GM18498 (cell line): Measurements from ENCODE around the gene PLBD1.

ENCODE experiments used
- ATAC-seq: cut with Tn5 transposase; IDR thresholded peaks from one replicate; pipeline ENCODE4 v1.9.1; 2021; ENCODE audit warnings: mild to moderate bottlenecking, moderate library complexity; ENCODE audit not compliant: unreplicated experiment

Gene PLBD1

GRCh38 chr12:14567351-14568162 is at the start of gene PLBD1:
Gene PLBD1, minus strand, starts transcription at chr12:14567883. Its CDS starts 187 bp downstream, at chr12:14567696.
- ATAC-seq: peak; percentile 64

- ATAC-seq: peak; percentile 45
These were observed 47.0 kb upstream of the PLBD1 start for GRCh38 chr12:14614704-14615121.

GRCh38 chr12:14613718-14614117 is 46.0 kb upstream of the PLBD1 start:
- ATAC-seq: peak; percentile 97

- ATAC-seq: no peak
These were observed 45.3 kb upstream of the PLBD1 start for GRCh38 chr12:14612898-14613445.

- no peak for ATAC-seq
These were observed 44.6 kb upstream of the PLBD1 start for GRCh38 chr12:14612250-14612649.

- no peak for ATAC-seq
These were observed 44.0 kb upstream of the PLBD1 start for GRCh38 chr12:14611640-14612203.

- ATAC-seq: no peak
These were observed 39.9 kb upstream of the PLBD1 start for GRCh38 chr12:14607568-14607967.

GRCh38 chr12:14605401-14605989 is 37.8 kb upstream of the PLBD1 start:
- no peak for ATAC-seq

- no peak for ATAC-seq
These were observed 34.2 kb upstream of the PLBD1 start for GRCh38 chr12:14601692-14602478.

- no peak for ATAC-seq
These were observed 29.8 kb upstream of the PLBD1 start for GRCh38 chr12:14597480-14597879.

- ATAC-seq: no peak
These were observed 24.0 kb upstream of the PLBD1 start for GRCh38 chr12:14591719-14592118.

- ATAC-seq: no peak
These were observed 21.7 kb upstream of the PLBD1 start for GRCh38 chr12:14589169-14590004.

GRCh38 chr12:14588571-14588970 is 20.9 kb upstream of the PLBD1 start:
- ATAC-seq: no peak

GRCh38 chr12:14578646-14579045 is 11.0 kb upstream of the PLBD1 start:
- ATAC-seq: no peak

- peak; percentile 80 for ATAC-seq
These were observed 9.7 kb upstream of the PLBD1 start for GRCh38 chr12:14577344-14577743.

- ATAC-seq: peak; percentile 32
These were observed 9.2 kb upstream of the PLBD1 start for GRCh38 chr12:14576896-14577295.

- ATAC-seq: no peak
These were observed 7.9 kb upstream of the PLBD1 start for GRCh38 chr12:14575585-14575984.

- ATAC-seq: no peak
These were observed 5.4 kb upstream of the PLBD1 start for GRCh38 chr12:14573118-14573517.

- no peak for ATAC-seq
These were observed 4.7 kb upstream of the PLBD1 start for GRCh38 chr12:14572401-14572800.

- no peak for ATAC-seq
These were observed 4.1 kb upstream of the PLBD1 start for GRCh38 chr12:14571779-14572178.
